Subcutaneous adipose tissue (tissue), 4 donors: ENCODE data around the gene S1PR1. TPM values are rescaled to one million over a fixed set of nuclear protein-coding genes. Genes with fewer than 3 reads are reported as not detected.

Experiments used
- total RNA-seq, 4 donors: library from RNA; depleted of rRNA; stranded (reverse); fragments of >200 nt; gene quantifications; one replicate each; pipeline ENCODE4 v1.1.0, GENCODE V29; 2016
- TF ChIP-seq, protein P1 (sequence below): fragments of 450-650 bp; IDR thresholded peaks from one replicate; pipeline ENCODE4 v1.5.1; 2016; ENCODE audit warnings: low read depth, mild to moderate bottlenecking, control low read depth, antibody characterized with exemption, moderate library complexity

The S1PR1 gene
- total RNA-seq, 4 donors from 2014 or later, result 54.4 to 185 (median 117) TPM

DNA sequence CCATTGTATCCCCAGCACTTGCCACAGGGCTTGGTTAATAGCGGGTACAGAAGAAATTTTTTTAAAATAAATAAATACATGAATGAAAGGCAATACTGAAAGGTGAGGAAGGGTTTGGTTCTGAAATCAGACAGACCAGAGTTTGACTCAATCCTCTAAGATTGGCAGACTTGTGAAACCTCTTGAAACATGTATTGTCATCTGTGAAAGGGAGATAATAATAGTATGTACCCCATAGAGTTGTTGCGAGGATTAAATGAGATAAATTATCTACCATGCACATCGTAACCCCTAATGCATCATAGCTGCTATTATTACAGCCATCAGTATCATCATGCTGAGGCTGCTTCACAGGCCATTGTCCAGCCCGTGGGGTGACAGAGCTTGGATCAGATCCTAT is 41.4 kb downstream of the S1PR1 start:
- TF ChIP-seq, protein P1, sequence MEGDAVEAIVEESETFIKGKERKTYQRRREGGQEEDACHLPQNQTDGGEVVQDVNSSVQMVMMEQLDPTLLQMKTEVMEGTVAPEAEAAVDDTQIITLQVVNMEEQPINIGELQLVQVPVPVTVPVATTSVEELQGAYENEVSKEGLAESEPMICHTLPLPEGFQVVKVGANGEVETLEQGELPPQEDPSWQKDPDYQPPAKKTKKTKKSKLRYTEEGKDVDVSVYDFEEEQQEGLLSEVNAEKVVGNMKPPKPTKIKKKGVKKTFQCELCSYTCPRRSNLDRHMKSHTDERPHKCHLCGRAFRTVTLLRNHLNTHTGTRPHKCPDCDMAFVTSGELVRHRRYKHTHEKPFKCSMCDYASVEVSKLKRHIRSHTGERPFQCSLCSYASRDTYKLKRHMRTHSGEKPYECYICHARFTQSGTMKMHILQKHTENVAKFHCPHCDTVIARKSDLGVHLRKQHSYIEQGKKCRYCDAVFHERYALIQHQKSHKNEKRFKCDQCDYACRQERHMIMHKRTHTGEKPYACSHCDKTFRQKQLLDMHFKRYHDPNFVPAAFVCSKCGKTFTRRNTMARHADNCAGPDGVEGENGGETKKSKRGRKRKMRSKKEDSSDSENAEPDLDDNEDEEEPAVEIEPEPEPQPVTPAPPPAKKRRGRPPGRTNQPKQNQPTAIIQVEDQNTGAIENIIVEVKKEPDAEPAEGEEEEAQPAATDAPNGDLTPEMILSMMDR, result no peak

- TF ChIP-seq, protein P1, result no peak
These were observed 42.0 kb downstream of the S1PR1 start for GRCh38 chr1:101278845-101279244.

GRCh38 chr1:101280049-101280592 is 43.3 kb downstream of the S1PR1 start:
- TF ChIP-seq, protein P1, result no peak

DNA sequence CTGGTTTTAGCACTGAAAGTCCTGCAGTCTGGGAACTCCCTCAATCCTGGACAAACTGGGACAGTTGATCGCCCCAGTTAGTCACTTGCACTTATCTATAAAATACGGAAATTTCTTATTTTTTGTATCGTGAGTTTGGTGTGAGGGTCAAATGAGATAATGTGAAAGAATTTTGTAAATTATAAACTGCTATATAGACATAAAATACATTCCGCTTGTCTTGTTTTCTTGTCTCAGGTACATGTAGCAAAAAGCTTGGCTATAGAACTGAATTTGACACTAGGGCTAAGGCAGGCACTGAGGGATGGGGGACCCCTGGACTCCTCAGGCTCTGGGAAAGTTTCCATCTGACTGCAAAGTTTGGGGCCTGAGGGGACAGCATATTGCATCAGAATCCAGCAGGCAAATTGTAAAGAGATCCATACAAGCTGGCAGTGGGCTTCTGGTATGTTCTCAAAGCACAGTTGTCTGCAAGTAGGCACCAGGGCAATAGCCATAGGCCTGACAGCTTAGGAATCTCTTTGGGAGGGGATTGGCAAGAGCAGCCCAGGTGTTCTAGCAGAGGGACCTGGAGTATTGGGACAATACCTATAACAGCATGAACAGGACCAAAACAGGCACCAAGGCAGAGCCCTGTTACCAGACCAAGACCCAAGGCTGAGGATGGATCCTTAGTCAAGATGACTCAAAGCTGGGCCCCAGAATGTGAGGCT is 44.3 kb downstream of the S1PR1 start:
- TF ChIP-seq, protein P1, result no peak

GRCh38 chr1:101281751-101282150 is 44.9 kb downstream of the S1PR1 start:
- TF ChIP-seq, protein P1, result no peak

DNA sequence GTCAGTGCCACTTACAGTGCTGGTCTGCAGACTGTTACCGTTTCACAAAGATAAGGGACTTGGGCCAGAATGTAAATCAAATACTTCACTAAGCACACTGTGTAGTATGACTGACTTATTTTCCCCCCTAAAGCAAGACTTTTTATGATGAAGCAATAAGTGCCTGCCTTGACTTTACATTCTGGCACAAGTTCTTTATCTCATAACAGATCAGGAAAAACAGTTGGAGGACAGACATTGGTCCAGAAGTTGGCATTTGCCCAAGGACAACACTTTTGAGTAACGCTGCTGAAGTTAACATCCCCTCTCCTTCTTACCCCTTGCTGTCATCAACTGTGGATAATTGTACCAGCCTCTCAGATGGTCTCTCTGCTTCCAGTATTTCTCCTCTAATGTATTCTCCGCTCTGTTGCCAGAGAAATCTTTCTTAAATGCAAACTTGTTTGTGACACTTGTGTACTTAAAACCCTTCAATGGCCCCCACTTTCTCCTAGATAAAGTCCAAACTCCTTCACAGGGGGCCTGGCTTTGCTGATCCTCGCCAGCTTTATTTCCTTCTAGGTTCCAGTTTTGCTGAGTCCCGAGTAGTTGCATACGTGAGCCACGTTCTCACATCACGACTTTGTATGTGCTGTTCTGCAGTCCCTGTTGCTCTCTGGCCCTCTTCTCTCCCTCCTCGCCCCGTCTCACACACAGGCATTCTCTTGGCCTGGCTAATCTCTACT is 45.7 kb downstream of the S1PR1 start:
- TF ChIP-seq, protein P1, result no peak

GRCh38 chr1:101283443-101283842 is 46.6 kb downstream of the S1PR1 start:
- TF ChIP-seq, protein P1, result no peak
